H1 (cell line): ENCODE results near the gene GALK1. TPM values are rescaled to one million over a fixed set of nuclear protein-coding genes. Genes with fewer than 3 reads are reported as not detected.

Experiments
- CTCF ChIA-PET: fragments of 300-600 bp; sonication (Branson Sonifier 250); formaldehyde crosslinking; loops from one replicate; lab custom pipeline; 2021; ENCODE audit not compliant: partially characterized antibody; lab: Charles Lee
- POLR2A ChIA-PET: fragments of 300-600 bp; sonication (Branson Sonifier 250); formaldehyde crosslinking; loops from one replicate; lab custom pipeline; 2021; ENCODE audit warnings: inconsistent platforms; ENCODE audit not compliant: partially characterized antibody; lab: Charles Lee
- DNase-seq, 2 experiments: peaks; one replicate each; pipeline versions ENCODE4 v3.0.0 to v3.0.0-alpha.2; 2010 to 2022; ENCODE audit warnings: low spot score in 2 of 2, low read depth in 1 of 2, mixed read lengths in 1 of 2
- FAIRE-seq: peaks from 2 replicates; lab custom pipeline; 2011; peaks lifted over from hg19 to GRCh38; lab: Jason Lieb, UNC
- H2AFZ ChIP-seq: 2 replicates; pipeline ENCODE4 v1.8.1; 2012; ENCODE audit warnings: low read length, inconsistent platforms
- H2AK5ac ChIP-seq: 2 replicates; pipeline ENCODE4 v1.6.1; 2013; ENCODE audit warnings: low read depth, low read length
- H2BK120ac ChIP-seq: replicated peaks from 2 replicates; pipeline ENCODE3; 2013; ENCODE audit warnings: low read depth, low read length, inconsistent platforms
- H2BK12ac ChIP-seq: 2 replicates; pipeline ENCODE4 v1.6.1; 2013; ENCODE audit warnings: low read depth, low read length
- H2BK15ac ChIP-seq: 2 replicates; pipeline ENCODE4 v1.6.1; 2013; ENCODE audit warnings: low read length
- H2BK20ac ChIP-seq: 2 replicates; pipeline ENCODE4 v1.6.1; 2013; ENCODE audit warnings: low read length
- H2BK5ac ChIP-seq: 2 replicates; pipeline ENCODE4 v1.6.1; 2013; ENCODE audit warnings: low read depth, low read length
- H3K14ac ChIP-seq: 2 replicates; pipeline ENCODE4 v1.6.1; 2013; ENCODE audit warnings: inconsistent platforms; ENCODE audit not compliant: insufficient read length
- H3K18ac ChIP-seq: 2 replicates; pipeline ENCODE4 v1.6.1; 2013; ENCODE audit warnings: low read length; ENCODE audit errors: extremely low read depth
- H3K23ac ChIP-seq: 2 replicates; pipeline ENCODE4 v1.6.1; 2013; ENCODE audit warnings: inconsistent platforms; ENCODE audit not compliant: insufficient read length
- H3K23me2 ChIP-seq: 2 replicates; pipeline ENCODE4 v1.6.1; 2013; ENCODE audit warnings: low read depth, low read length
- H3K27ac ChIP-seq: 2 replicates; pipeline ENCODE4 v1.6.1; 2011; ENCODE audit warnings: low read depth, low read length, inconsistent platforms
- H3K27me3 ChIP-seq, 4 experiments: replicated peaks in 1 of 4; 1 replicate in 1 of 4; 2 replicates in 3 of 4; pipeline versions ENCODE4 v1.6.1 to v1.8.1; 2011 to 2013; ENCODE audit warnings: low read length in 3 of 4, mild to moderate bottlenecking in 3 of 4, inconsistent platforms in 2 of 4, mixed read lengths in 2 of 4, moderate library complexity in 1 of 4; ENCODE audit not compliant: control insufficient read depth in 3 of 4, insufficient read depth in 3 of 4; ENCODE audit errors: extremely low read depth in 1 of 4
- H3K36me3 ChIP-seq, 4 experiments: 2 replicates each; pipeline versions ENCODE4 v1.6.1 to v1.8.1; 2011 to 2013; ENCODE audit warnings: mild to moderate bottlenecking in 4 of 4, low read length in 3 of 4, moderate library complexity in 2 of 4, control low read depth in 1 of 4, inconsistent platforms in 1 of 4; ENCODE audit not compliant: insufficient read depth in 4 of 4, control insufficient read depth in 2 of 4
- H3K4ac ChIP-seq: replicated peaks from 2 replicates; pipeline ENCODE3; 2013; ENCODE audit warnings: low read length, low read depth, mixed read lengths, inconsistent platforms; ENCODE audit not compliant: insufficient read length
- H3K4me1 ChIP-seq, 4 experiments: replicated peaks in 1 of 4; 1 replicate in 1 of 4; 2 replicates in 3 of 4; pipeline versions ENCODE4 v1.6.1 to v1.8.1; 2011 to 2013; ENCODE audit warnings: low read length in 3 of 4, inconsistent platforms in 2 of 4, mixed read lengths in 1 of 4; ENCODE audit not compliant: insufficient read depth in 4 of 4, control insufficient read depth in 3 of 4
- H3K4me2 ChIP-seq, 2 experiments: 2 replicates each; pipeline versions ENCODE4 v1.6.1 to v1.8.1; 2011 to 2013; ENCODE audit warnings: low read depth in 2 of 2, low read length in 2 of 2, control low read depth in 1 of 2, inconsistent platforms in 1 of 2, mild to moderate bottlenecking in 1 of 2; ENCODE audit not compliant: insufficient read depth in 1 of 2
- H3K4me3 ChIP-seq, 4 experiments: fragments of 200-600, 300-600 bp in 1 of 4; sonication (generic), shearing (Covaris generic), sonication (Bioruptor Twin) in 1 of 4; 2 replicates each; pipeline versions ENCODE4 v1.5.1 to v1.8.1; 2011 to 2016; ENCODE audit warnings: low read length in 4 of 4, low read depth in 3 of 4, control low read depth in 2 of 4, inconsistent platforms in 2 of 4, mild to moderate bottlenecking in 2 of 4, mixed read lengths in 1 of 4, moderate library complexity in 1 of 4; ENCODE audit not compliant: insufficient read depth in 2 of 4; ENCODE audit errors: extremely low read depth in 1 of 4
- H3K56ac ChIP-seq: replicated peaks from 2 replicates; pipeline ENCODE3; 2013; ENCODE audit warnings: low read depth, mild to moderate bottlenecking, mixed read lengths, low read length, inconsistent platforms; ENCODE audit not compliant: insufficient read length
- H3K79me1 ChIP-seq: 2 replicates; pipeline ENCODE4 v1.6.1; 2013; ENCODE audit warnings: low read depth, low read length, control low read depth
- H3K79me2 ChIP-seq, 2 experiments: 2 replicates each; pipeline versions ENCODE4 v1.6.1 to v1.8.1; 2012 to 2013; ENCODE audit warnings: low read length in 2 of 2, mild to moderate bottlenecking in 2 of 2, inconsistent platforms in 1 of 2; ENCODE audit not compliant: insufficient read depth in 2 of 2, control insufficient read depth in 1 of 2
- H3K9ac ChIP-seq, 4 experiments: replicated peaks in 1 of 4; 1 replicate in 1 of 4; 2 replicates in 3 of 4; pipeline versions ENCODE4 v1.6.1 to v1.8.1; 2011 to 2013; ENCODE audit warnings: low read depth in 3 of 4, low read length in 3 of 4, control low read depth in 2 of 4, mild to moderate bottlenecking in 2 of 4, moderate library complexity in 2 of 4, inconsistent platforms in 1 of 4; ENCODE audit errors: extremely low read depth in 1 of 4
- H3K9me3 ChIP-seq, 2 experiments: 2 replicates each; pipeline versions ENCODE4 v1.6.1 to v1.8.1; 2012 to 2013; ENCODE audit warnings: mild to moderate bottlenecking in 2 of 2, moderate library complexity in 2 of 2, control low read depth in 1 of 2, inconsistent platforms in 1 of 2, low read depth in 1 of 2, low read length in 1 of 2, mixed read lengths in 1 of 2; ENCODE audit not compliant: insufficient read depth in 2 of 2
- H4K20me1 ChIP-seq, 2 experiments: replicated peaks in 1 of 2; 2 replicates each; pipeline versions ENCODE3 to v1.8.1; 2011 to 2013; ENCODE audit warnings: inconsistent platforms in 2 of 2, low read length in 2 of 2, mild to moderate bottlenecking in 1 of 2; ENCODE audit not compliant: insufficient read depth in 2 of 2, control insufficient read depth in 1 of 2
- H4K5ac ChIP-seq: 2 replicates; pipeline ENCODE4 v1.6.1; 2013; ENCODE audit warnings: low read length, low read depth, mixed read lengths, inconsistent platforms; ENCODE audit not compliant: insufficient read length
- H4K8ac ChIP-seq: 2 replicates; pipeline ENCODE4 v1.8.0; 2013; ENCODE audit warnings: mild to moderate bottlenecking, moderate library complexity, low read length, inconsistent platforms; ENCODE audit not compliant: insufficient read depth; ENCODE audit errors: extremely low read depth
- H4K91ac ChIP-seq: replicated peaks from 2 replicates; pipeline ENCODE3; 2013; ENCODE audit warnings: low read length, mixed read lengths, inconsistent platforms; ENCODE audit not compliant: insufficient read length
- BCL11A ChIP-seq, 2 experiments: IDR thresholded peaks; one replicate each; pipeline ENCODE4 v1.6.1; 2011; ENCODE audit warnings: low read depth in 2 of 2, low read length in 2 of 2, mild to moderate bottlenecking in 2 of 2
- POLR2AphosphoS5 ChIP-seq: IDR thresholded peaks from 2 replicates; pipeline ENCODE4 v1.6.1; 2011; ENCODE audit warnings: low read depth, low read length
- POU5F1 ChIP-seq: IDR thresholded peaks from 2 replicates; pipeline ENCODE4 v1.6.1; 2011; ENCODE audit warnings: low read depth, mild to moderate bottlenecking, low read length, moderate library complexity
- RAD21 ChIP-seq, 2 experiments: IDR thresholded peaks in 1 of 2; conservative IDR thresholded peaks in 1 of 2; 2 replicates each; pipeline ENCODE4 v1.6.1; 2011; ENCODE audit warnings: low read depth in 2 of 2, low read length in 2 of 2, improper control_type of control experiment in 1 of 2, inconsistent platforms in 1 of 2, mild to moderate bottlenecking in 1 of 2, moderate library complexity in 1 of 2
- SAP30 ChIP-seq: fragments of 300-600 bp; sonication (generic); IDR thresholded peaks from 2 replicates; pipeline ENCODE4 v1.7.1; 2012; ENCODE audit warnings: low read length, moderate library complexity, mild to moderate bottlenecking, inconsistent platforms; ENCODE audit not compliant: insufficient read depth, insufficient replicate concordance
- SP1 ChIP-seq: IDR thresholded peaks from 2 replicates; pipeline ENCODE4 v1.6.1; 2011; ENCODE audit warnings: low read depth, low read length
- SP2 ChIP-seq: IDR thresholded peaks from 2 replicates; pipeline ENCODE4 v1.6.1; 2012; ENCODE audit warnings: mild to moderate bottlenecking, low read length, inconsistent platforms
- SP4 ChIP-seq: IDR thresholded peaks from 2 replicates; pipeline ENCODE4 v1.6.1; 2012; ENCODE audit warnings: low read length, inconsistent platforms
- TAF1 ChIP-seq: IDR thresholded peaks from 2 replicates; pipeline ENCODE4 v1.6.1; 2011; ENCODE audit warnings: mild to moderate bottlenecking, low read depth, low read length
- WGBS, 2 experiments: shearing (Covaris generic) in 1 of 2; methylation state at CpG; one replicate each; pipeline versions ENCODE4 v1.1.6 to v1.1.7; 2013 to 2015; ENCODE audit warnings: low lambda C conversion rate in 2 of 2, mixed read lengths in 2 of 2, inconsistent platforms in 1 of 2, low coverage in 1 of 2, missing lambda C conversion rate in 1 of 2; ENCODE audit not compliant: insufficient replicate concordance in 2 of 2, insufficient coverage in 1 of 2, insufficient read length in 1 of 2; ENCODE audit errors: extremely low coverage in 1 of 2, missing lambda C conversion rate in 1 of 2; 5-methylcytosine and 5-hydroxymethylcytosine counted together
- polyA plus RNA-seq, 7 experiments: library from polyadenylated mRNA; depleted of rRNA in 3 of 7; stranded (reverse) in 5 of 7; unstranded in 2 of 7; fragments of >200 nt in 5 of 7; fragments of 200-250 nt in 2 of 7; gene quantifications; 1 replicate in 5 of 7; 2 replicates in 1 of 7; 4 replicates in 1 of 7; pipeline versions ENCODE4 v1.2.1 to v1.2.3, GENCODE V29; 2011 to 2013; ENCODE audit warnings: missing spikeins in 2 of 7, mixed read lengths in 2 of 7
- total RNA-seq: library from RNA; stranded (reverse); fragmentation: NEBNext Ultra II Directional; extraction: Animal tissue kit (Norgen Biotek cat#: 25700); gene quantifications from 2 replicates; pipeline ENCODE4 v1.2.1, GENCODE V29; 2021

GALK1 gene
- total and polyA plus RNA-seq, 2 of the 8 experiments (the other 6 are each of a cell fraction or from before 2014, with no cell fraction given) = 34.1 to 47.9 TPM

DNA sequence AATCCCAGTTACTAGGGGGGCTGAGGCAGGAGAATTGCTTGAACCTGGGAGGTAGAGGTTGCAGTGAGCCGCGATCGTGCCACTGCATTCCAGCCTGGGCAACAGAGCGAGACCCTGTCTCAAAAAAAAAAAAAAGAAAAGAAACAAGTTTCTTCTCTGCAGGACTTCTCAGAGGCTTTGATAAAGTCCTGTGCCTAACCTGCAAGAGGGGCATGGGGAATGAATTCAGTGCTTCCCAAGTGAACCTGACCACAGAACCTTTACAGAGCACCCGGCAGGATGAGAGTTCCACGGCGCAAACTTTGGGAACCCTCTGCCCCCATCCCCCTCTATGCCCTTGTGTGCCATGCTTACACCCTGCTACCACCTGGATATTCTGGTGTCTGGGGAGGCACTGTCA is 25.8 kb downstream of the GALK1 start:
- ChIA-PET POLR2A (interaction anchor here (0.7 to 1.5 kb wide), 2 partner anchors 12 to 13 kb away, joined by 3 read pairs; no protein-coding TSS in a partner anchor), CTCF (interaction anchor here (0.6 to 12.3 kb wide), 13 partner anchors 9 to 634 kb away, joined by 3 to 312 read pairs (median 5); partner anchors contain the start of genes ITGB4 and SMIM5)
- Histone ChIP-seq H3K4me3 (no peak overlapping the region), H3K36me3 (no peaks in the 10 kb centered on the region), H4K5ac (no peak overlapping the region), H3K27ac (no peak overlapping the region; the same call in 1 of the 2 replicates), H3K56ac (no peak overlapping the region), H2BK12ac (no peak overlapping the region), H3K27me3 (no peaks in the 10 kb centered on the region), H3K9ac (no peak overlapping the region), H3K4ac (no peak overlapping the region), H3K79me1 (no peaks in the 10 kb centered on the region), H3K4me2 (no peak overlapping the region), H3K23me2 (no peaks in the 10 kb centered on the region), H3K9me3 (no peaks in the 10 kb centered on the region), H2BK15ac (no peak overlapping the region), H3K18ac (no peak overlapping the region), H4K8ac (no peak overlapping the region), H3K4me1 (no peaks in the 10 kb centered on the region), H2AK5ac (no peak overlapping the region), H2AFZ (no peak overlapping the region), H4K91ac (no peak overlapping the region), H2BK20ac (no peak overlapping the region), H3K23ac (no peak overlapping the region), H2BK5ac (no peak overlapping the region), H3K14ac (no peak overlapping the region), H3K79me2 (no peaks in the 10 kb centered on the region), H4K20me1 (peaks cover 0 to 2% of the 10 kb centered on the region in 2 experiments), H2BK120ac (no peak overlapping the region)
- WGBS, 2 experiments = 96% methylated on average over 7 of the region's 7 CpGs; no CpG with 5 or more reads in 1 of the 2 experiments
- FAIRE-seq (no peak), DNase-seq (no peak)
- TF ChIP-seq BCL11A (IDR thresholded peaks at IDR 0.05; ENCODE audit: low read depth in 2 of 2, low read length in 2 of 2) (no peak), SP1 (no peak), RAD21 (IDR thresholded peaks at IDR 0.05 in 1 of 2, conservative IDR thresholded peaks at IDR 0.05 in 1 of 2; ENCODE audit: low read depth in 2 of 2, low read length in 2 of 2) (no peak), SP2 (no peak), SP4 (no peak), POU5F1 (no peak), TAF1 (no peak), POLR2AphosphoS5 (no peak), SAP30 (no peak)
